SK-N-SH (cell line): ENCODE measurements around the gene IKBKE. TPM values are rescaled to one million over a fixed set of nuclear protein-coding genes. Genes with fewer than 3 reads are reported as not detected.
A peak's percentile ranks its signal among the peaks of the same experiment; 100 is the strongest.

ENCODE experiments used
- CTCF ChIA-PET: fragments of 300-600, 350-600 bp; formaldehyde crosslinking; extraction: SDS; loops from one replicate; lab custom pipeline; 2021; lab: Yijun Ruan, JAX
- POLR2A ChIA-PET: fragments of 350-600 bp; sonication (Branson Sonifier 250); formaldehyde crosslinking; extraction: SDS; loops from one replicate; lab custom pipeline; 2020; ENCODE audit warnings: antibody characterized with exemption, inconsistent platforms; lab: Yijun Ruan, JAX
- DNase-seq: peaks from one replicate; pipeline ENCODE4 v3.0.0; 2012
- H2AFZ ChIP-seq: fragments of 200-600 bp; sonication (generic); 2 replicates; pipeline ENCODE4 v1.8.1; 2016; ENCODE audit warnings: antibody characterized with exemption, mild to moderate bottlenecking, low read depth
- H3F3A ChIP-seq: fragments of 200-600 bp; sonication (generic); replicated peaks from 2 replicates; pipeline ENCODE3; 2016; ENCODE audit warnings: antibody characterized with exemption, mild to moderate bottlenecking; ENCODE audit not compliant: insufficient read depth
- H3K27ac ChIP-seq, 2 experiments: fragments of 200-500 bp in 1 of 2; fragments of 200-600 bp in 1 of 2; sonication (Bioruptor generic) in 1 of 2; sonication (generic), shearing (Covaris generic) in 1 of 2; 2 replicates each; pipeline versions ENCODE4 v1.5.1 to v1.6.1; 2014 to 2016; ENCODE audit warnings: low read depth in 2 of 2, inconsistent platforms in 1 of 2, low read length in 1 of 2, mild to moderate bottlenecking in 1 of 2, mixed read lengths in 1 of 2
- H3K27me3 ChIP-seq: fragments of 200-600 bp; sonication (generic), shearing (Covaris generic); 2 replicates; pipeline ENCODE4 v1.6.1; 2016; ENCODE audit warnings: mixed run types; ENCODE audit not compliant: insufficient read depth
- H3K36me3 ChIP-seq, 2 experiments: fragments of 200-500 bp in 1 of 2; fragments of 200-600 bp in 1 of 2; sonication (Bioruptor generic) in 1 of 2; sonication (generic) in 1 of 2; replicated peaks in 1 of 2; 2 replicates each; pipeline versions ENCODE3 to v1.5.1; 2014 to 2016; ENCODE audit warnings: low read length in 1 of 2, mild to moderate bottlenecking in 1 of 2; ENCODE audit not compliant: insufficient read depth in 2 of 2, control insufficient read depth in 1 of 2
- H3K4me1 ChIP-seq, 2 experiments: fragments of 200-500 bp in 1 of 2; fragments of 200-600 bp in 1 of 2; sonication (Bioruptor generic) in 1 of 2; sonication (generic), shearing (Covaris generic) in 1 of 2; 2 replicates each; pipeline versions ENCODE4 v1.5.1 to v1.6.1; 2014 to 2016; ENCODE audit warnings: low read depth in 1 of 2, low read length in 1 of 2, mixed run types in 1 of 2; ENCODE audit not compliant: insufficient read depth in 2 of 2, control insufficient read depth in 1 of 2
- H3K4me2 ChIP-seq: fragments of 200-600 bp; sonication (generic), shearing (Covaris generic); 2 replicates; pipeline ENCODE4 v1.6.1; 2017; ENCODE audit warnings: mixed run types
- H3K4me3 ChIP-seq, 2 experiments: fragments of 200-500 bp in 1 of 2; fragments of 200-600 bp in 1 of 2; sonication (Bioruptor generic) in 1 of 2; sonication (generic), shearing (Covaris generic) in 1 of 2; 2 replicates each; pipeline versions ENCODE4 v1.5.1 to v1.8.1; 2014 to 2016; ENCODE audit warnings: low read depth in 2 of 2, inconsistent platforms in 1 of 2, low read length in 1 of 2, mild to moderate bottlenecking in 1 of 2, mixed read lengths in 1 of 2, moderate library complexity in 1 of 2
- H3K79me2 ChIP-seq: fragments of 200-600 bp; sonication (generic); 2 replicates; pipeline ENCODE4 v1.8.1; 2017; ENCODE audit warnings: mild to moderate bottlenecking; ENCODE audit not compliant: insufficient read depth
- H3K9ac ChIP-seq: fragments of 200-600 bp; sonication (generic); 2 replicates; pipeline ENCODE4 v1.6.1; 2017; ENCODE audit warnings: mixed run types
- H3K9me2 ChIP-seq: fragments of 200-600 bp; sonication (generic); 2 replicates; pipeline ENCODE4 v1.6.1; 2017; ENCODE audit warnings: mixed run types
- H3K9me3 ChIP-seq: fragments of 200-600 bp; sonication (generic); 2 replicates; pipeline ENCODE4 v1.6.1; 2017; ENCODE audit warnings: mixed run types, mild to moderate bottlenecking, moderate library complexity
- H4K20me1 ChIP-seq: fragments of 200-600 bp; sonication (generic); 2 replicates; pipeline ENCODE4 v1.6.1; 2017; ENCODE audit warnings: mild to moderate bottlenecking, mixed run types; ENCODE audit not compliant: insufficient read depth
- ELF1 ChIP-seq: IDR thresholded peaks from 2 replicates; pipeline ENCODE4 v1.4.0; 2012
- FOXM1 ChIP-seq: IDR thresholded peaks from 2 replicates; pipeline ENCODE4 v1.4.0; 2012; ENCODE audit warnings: low read depth, mild to moderate bottlenecking
- IRF3 ChIP-seq: fragments of 150-350 bp; IDR thresholded peaks from 2 replicates; pipeline ENCODE4 v1.6.1; 2016; ENCODE audit warnings: mild to moderate bottlenecking, low read depth, low read length
- NFIC ChIP-seq: IDR thresholded peaks from 2 replicates; pipeline ENCODE4 v1.4.0; 2012; ENCODE audit warnings: borderline replicate concordance
- RAD21 ChIP-seq: IDR thresholded peaks from 2 replicates; pipeline ENCODE4 v1.6.1; 2012; ENCODE audit warnings: mild to moderate bottlenecking, low read length
- REST ChIP-seq: IDR thresholded peaks from 2 replicates; pipeline ENCODE4 v1.6.1; 2012; ENCODE audit warnings: mild to moderate bottlenecking, low read depth, low read length, moderate library complexity
- SMC3 ChIP-seq: IDR thresholded peaks from 2 replicates; pipeline ENCODE4 v1.6.1; 2012; ENCODE audit warnings: low read depth, low read length, improper control_type of control experiment
- TCF12 ChIP-seq: IDR thresholded peaks from 2 replicates; pipeline ENCODE4 v1.4.0; 2012
- TEAD4 ChIP-seq: IDR thresholded peaks from 2 replicates; pipeline ENCODE4 v1.4.0; 2012; ENCODE audit warnings: mild to moderate bottlenecking, borderline replicate concordance; ENCODE audit not compliant: insufficient read depth
- ZBTB33 ChIP-seq: IDR thresholded peaks from 2 replicates; pipeline ENCODE4 v1.4.0; 2012; ENCODE audit warnings: low read depth, borderline replicate concordance
- WGBS: methylation state at CpG from one replicate; pipeline ENCODE4 v1.1.6; 2017; ENCODE audit warnings: low lambda C conversion rate; 5-methylcytosine and 5-hydroxymethylcytosine counted together
- polyA plus RNA-seq, 3 experiments: library from polyadenylated mRNA; depleted of rRNA; stranded (reverse); fragments of >200 nt; gene quantifications; 2 replicates each; pipeline ENCODE4 v1.2.3, GENCODE V29; 2012

IKBKE gene
- polyA plus RNA-seq, 1 of the 3 experiments (the other 2 are of a cell fraction), result 14.5 TPM

GRCh38 chr1:206514813-206515387 lies 44.6 kb downstream of the IKBKE start:
- Histone ChIP-seq H3K27ac (no peak overlapping the region), H3K9me2 (no peaks in the 10 kb centered on the region), H3K9me3 (no peaks in the 10 kb centered on the region), H3K79me2 (no peaks in the 10 kb centered on the region), H4K20me1 (no peaks in the 10 kb centered on the region), H3K4me1 (peaks cover 9 to 15% of the 10 kb centered on the region in 2 experiments; a peak in 2 of 4 replicates), H2AFZ (no peak overlapping the region), H3K9ac (no peak overlapping the region), H3K4me2 (no peak overlapping the region), H3F3A (no peaks in the 10 kb centered on the region), H3K4me3 (no peak overlapping the region), H3K36me3 (no peaks in the 10 kb centered on the region), H3K27me3 (no peaks in the 10 kb centered on the region)
- TF ChIP-seq ELF1, result no peak
- no peak for TF ChIP-seq TEAD4
- TF ChIP-seq RAD21, result no peak
- no peak for TF ChIP-seq FOXM1
- no peak for TF ChIP-seq IRF3
- TF ChIP-seq TCF12, result no peak
- TF ChIP-seq ZBTB33, result no peak
- no peak for TF ChIP-seq REST
- TF ChIP-seq NFIC, result no peak
- ChIA-PET POLR2A (no interaction called here), CTCF (interaction anchor here (0.9 to 1.3 kb wide), 3 partner anchors 24 to 35 kb away, joined by 3 to 6 read pairs (median 4); no protein-coding TSS in a partner anchor)
- 76% methylated on average over 5 of the region's 5 CpGs for WGBS
- DNase-seq, result peak; percentile 41

GRCh38 chr1:206516728-206516990 lies 46.4 kb downstream of the IKBKE start:
- H3K79me2 ChIP-seq, result no peaks in the 10 kb centered on the region
- CTCF ChIA-PET, result interaction anchor here (2.4 kb wide), 1 partner anchor 66 kb away, joined by 5 read pairs; no protein-coding TSS in a partner anchor

More at GRCh38 chr1:206516728-206516990, 46.4 kb downstream of the IKBKE start:
- no peak overlapping the region for H3K9ac ChIP-seq
- TF ChIP-seq SMC3 (no peak), NFIC (no peak)
- no peaks in the 10 kb centered on the region for H3K36me3 ChIP-seq
- POLR2A ChIA-PET, result no interaction called here
- no peaks in the 10 kb centered on the region for H3K9me3 ChIP-seq
- no peak overlapping the region for H3K4me2 ChIP-seq
- H3K9me2 ChIP-seq, result no peaks in the 10 kb centered on the region
- no peaks in the 10 kb centered on the region for H3K27me3 ChIP-seq
- H3F3A ChIP-seq, result no peaks in the 10 kb centered on the region
- no peak overlapping the region for H3K4me3 ChIP-seq
- 100% methylated on average over 3 of the region's 5 CpGs for WGBS
- no peaks in the 10 kb centered on the region for H4K20me1 ChIP-seq
- no peak overlapping the region for H3K27ac ChIP-seq
- H2AFZ ChIP-seq, result no peak overlapping the region
- DNase-seq, result no peak
- peaks cover 9 to 15% of the 10 kb centered on the region in 2 experiments; a peak in 2 of 4 replicates for H3K4me1 ChIP-seq
